ENCODE results near the gene ZGPAT. TPM values are rescaled to one million over a fixed set of nuclear protein-coding genes. Genes with fewer than 3 reads are reported as not detected.
A peak's percentile ranks its signal among the peaks of the same experiment; 100 is the strongest.

ZGPAT gene
- total and polyA plus RNA-seq, 9 of the 15 experiments (the other 6 are each of a cell fraction or from before 2014, with no cell fraction given), result 0.14 to 26.6 (median 7.4) TPM

DNA sequence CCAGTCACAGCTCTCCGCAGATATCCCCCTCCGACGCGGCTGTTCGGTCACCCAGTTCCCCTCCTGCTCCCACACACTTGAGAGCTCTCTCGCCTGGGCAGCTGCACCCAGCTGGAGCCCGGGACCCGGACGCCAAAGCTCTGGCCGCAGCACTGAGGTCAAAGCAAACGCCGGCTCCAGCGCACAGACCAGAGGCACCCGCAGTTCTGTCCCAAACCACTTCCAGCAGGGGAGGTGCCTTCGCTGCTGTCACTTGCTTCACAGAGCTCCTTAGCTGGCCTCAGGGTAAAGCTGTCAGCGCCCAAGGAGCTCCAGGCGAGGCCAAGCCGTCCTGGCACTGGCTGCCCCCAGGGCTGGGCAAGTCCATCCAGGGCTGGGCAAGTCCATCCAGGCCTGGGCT is 59.6 kb downstream of the ZGPAT start:
- intact Hi-C loops (cut with micrococcal nuclease) (no loop called here), in situ Hi-C loops (cut with MboI) (no loop called here)
- Histone ChIP-seq H3K9me1 (ENCODE audit: control insufficient read depth, insufficient read depth, low read length) (no peaks in the 10 kb centered on the region), H3K9me3 (replicated peaks; ENCODE audit: control insufficient read depth, insufficient read depth, low read depth, low read length) (no peaks in the 10 kb centered on the region), H3K27me3 (ENCODE audit: control insufficient read depth in 2 of 2, insufficient read depth in 2 of 2, low read length in 2 of 2) (peaks cover 0 to 9% of the 10 kb centered on the region in 2 experiments; a peak in 2 of 5 replicates), H3K4me2 (ENCODE audit: insufficient read depth, low read length) (no peak overlapping the region), H3K36me3 (ENCODE audit: control insufficient read depth, insufficient read depth, low read length) (no peaks in the 10 kb centered on the region), H3K79me2 (ENCODE audit: control insufficient read depth, insufficient read depth, low read length) (no peaks in the 10 kb centered on the region), H4K20me1 (replicated peaks; ENCODE audit: control insufficient read depth, insufficient read depth, low read length) (no peaks in the 10 kb centered on the region), H2AFZ (ENCODE audit: low read depth, low read length) (no peak overlapping the region), H3K9ac (ENCODE audit: insufficient read depth in 1 of 2, low read depth in 2 of 2, low read length in 2 of 2) (peak overlapping the region in 1 of 2 experiments; percentile 41; a peak in 1 of 4 replicates), H3K4me3 (no peak overlapping the region), H3K27ac (ENCODE audit: extremely low read depth, low read depth, low read length) (no peak overlapping the region), H3K4me1 (replicated peaks in 1 of 2; ENCODE audit: control insufficient read depth in 2 of 2, insufficient read depth in 2 of 2, low read length in 2 of 2) (peaks cover 5 to 42% of the 10 kb centered on the region in 2 experiments; a peak in 3 of 5 replicates)
- no TSS peak for BruUV-seq (replicated peaks)
- no peak for TF ChIP-seq PRPF4 (IDR thresholded peaks at IDR 0.05; ENCODE audit: insufficient read depth, low read depth, low read length, poor library complexity, severe bottlenecking)
- no peak for TF ChIP-seq TAF1 (IDR thresholded peaks at IDR 0.05; ENCODE audit: control insufficient read depth, extremely low read depth, insufficient read depth, low read length, severe bottlenecking)
- TF ChIP-seq ZNF717 (CRISPR knock-in tag; IDR thresholded peaks at IDR 0.05), result no peak
- TF ChIP-seq GABPA (tag; conservative IDR thresholded peaks at IDR 0.05; ENCODE audit: low read depth), result no peak
- TF ChIP-seq ASH1L (IDR thresholded peaks at IDR 0.05; ENCODE audit: borderline replicate concordance, low read depth, partially characterized antibody), result no peak
- TF ChIP-seq, protein P1, sequence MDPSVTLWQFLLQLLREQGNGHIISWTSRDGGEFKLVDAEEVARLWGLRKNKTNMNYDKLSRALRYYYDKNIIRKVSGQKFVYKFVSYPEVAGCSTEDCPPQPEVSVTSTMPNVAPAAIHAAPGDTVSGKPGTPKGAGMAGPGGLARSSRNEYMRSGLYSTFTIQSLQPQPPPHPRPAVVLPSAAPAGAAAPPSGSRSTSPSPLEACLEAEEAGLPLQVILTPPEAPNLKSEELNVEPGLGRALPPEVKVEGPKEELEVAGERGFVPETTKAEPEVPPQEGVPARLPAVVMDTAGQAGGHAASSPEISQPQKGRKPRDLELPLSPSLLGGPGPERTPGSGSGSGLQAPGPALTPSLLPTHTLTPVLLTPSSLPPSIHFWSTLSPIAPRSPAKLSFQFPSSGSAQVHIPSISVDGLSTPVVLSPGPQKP (CRISPR knock-in tag; IDR thresholded peaks at IDR 0.05), result no peak
- no peak for TF ChIP-seq KDM2B (CRISPR knock-in tag; IDR thresholded peaks at IDR 0.05)
- ATAC-seq (no peak), FAIRE-seq (no peak), DNase-seq (ENCODE audit: extremely low read depth in 1 of 4, low spot score in 3 of 4) (no peak)
- ChIA-PET CTCF (ENCODE audit: low intra/inter-chr PET ratio) (no interaction called here), POLR2A (interaction anchor here (0.6 kb wide), 1 partner anchor 13 kb away, joined by 3 read pairs; no protein-coding TSS in a partner anchor)
- WGBS (ENCODE audit: insufficient coverage, low coverage, missing lambda C conversion rate), result 21% methylated on average over 18 of the region's 18 CpGs
